ENCODE measurements around the gene HLA-C. TPM values are rescaled to one million over a fixed set of nuclear protein-coding genes. Genes with fewer than 3 reads are reported as not detected.
"Not testable (repeated sequence)": the region's sequence is repeated elsewhere in the genome, so short reads cannot be mapped to it uniquely, and the experiment has no call there.

Gene HLA-C
- 61.5 TPM for polyA plus RNA-seq (ENCODE audit: insufficient read length)
- long read RNA-seq, donor 1, transcript HLA-C-208 (6 exons, 1,880 nt), result minor isoform, 5 of 173 reads
- long read RNA-seq, donor 1, transcript HLA-C-207 (2 exons, 862 nt), result minor isoform, 7 of 173 reads
- long read RNA-seq, donor 1, transcript HLA-C-201 (8 exons, 1,536 nt), result major isoform, 48 of 173 reads
- long read RNA-seq, donor 1, transcript HLA-C-205 (2 exons, 754 nt), result minor isoform, 6 of 173 reads
- long read RNA-seq, donor 1, partial matches to known transcripts, result 99 of 173 reads
- long read RNA-seq, donor 1, other reads (novel, unspliced or antisense), result 6 of 173 reads
- long read RNA-seq, donor 2, transcript HLA-C-201 (8 exons, 1,536 nt), result major isoform, 41 of 62 reads
- long read RNA-seq, donor 2, transcript HLA-C-205 (2 exons, 754 nt), result minor isoform, 7 of 62 reads
- long read RNA-seq, donor 2, partial matches to known transcripts, result 11 of 62 reads
- long read RNA-seq, donor 2, other reads (novel, unspliced or antisense), result 0 of 62 reads
- long read RNA-seq, donor 3, transcript HLA-C-201 (8 exons, 1,536 nt), result major isoform, 21 of 40 reads
- long read RNA-seq, donor 3, partial matches to known transcripts, result 8 of 40 reads
- long read RNA-seq, donor 3, other reads (novel, unspliced or antisense), result 0 of 40 reads
- long read RNA-seq, donor 4, partial matches to known transcripts, result 0 of 4 reads
- long read RNA-seq, donor 4, other reads (novel, unspliced or antisense), result 0 of 4 reads
- long read RNA-seq, donor 5, transcript HLA-C-201 (8 exons, 1,536 nt), result major isoform, 64 of 97 reads
- long read RNA-seq, donor 5, transcript HLA-C-205 (2 exons, 754 nt), result minor isoform, 9 of 97 reads
- long read RNA-seq, donor 5, partial matches to known transcripts, result 14 of 97 reads
- long read RNA-seq, donor 5, other reads (novel, unspliced or antisense), result 8 of 97 reads
- long read RNA-seq, donor 6, transcript HLA-C-201 (8 exons, 1,536 nt), result major isoform, 46 of 73 reads
- long read RNA-seq, donor 6, transcript HLA-C-208 (6 exons, 1,880 nt), result minor isoform, 6 of 73 reads
- long read RNA-seq, donor 6, partial matches to known transcripts, result 16 of 73 reads
- long read RNA-seq, donor 6, other reads (novel, unspliced or antisense), result 0 of 73 reads
- long read RNA-seq, donor 7, transcript HLA-C-201 (8 exons, 1,536 nt), result major isoform, 97 of 179 reads
- long read RNA-seq, donor 7, transcript HLA-C-207 (2 exons, 862 nt), result minor isoform, 5 of 179 reads
- long read RNA-seq, donor 7, transcript HLA-C-208 (6 exons, 1,880 nt), result minor isoform, 7 of 179 reads
- long read RNA-seq, donor 7, transcript HLA-C-205 (2 exons, 754 nt), result minor isoform, 9 of 179 reads
- long read RNA-seq, donor 7, partial matches to known transcripts, result 40 of 179 reads
- long read RNA-seq, donor 7, other reads (novel, unspliced or antisense), result 20 of 179 reads
- long read RNA-seq, donor 8, transcript HLA-C-201 (8 exons, 1,536 nt), result major isoform, 13 of 26 reads
- long read RNA-seq, donor 8, partial matches to known transcripts, result 7 of 26 reads
- long read RNA-seq, donor 8, other reads (novel, unspliced or antisense), result 0 of 26 reads

GRCh38 chr6:31271641-31272357 lies at the start of gene HLA-C:
HLA-C (minus strand) TSS chr6:31272092; CDS start chr6:31272071, 21 bp downstream.
- peak; percentile 95 for DNase-seq

GRCh38 chr6:31321005-31321707 lies 49.3 kb upstream of the HLA-C start:
- DNase-seq, result no peak

GRCh38 chr6:31317036-31317435 lies 45.1 kb upstream of the HLA-C start:
- no peak for DNase-seq

- DNase-seq, result no peak
Measured at GRCh38 chr6:31309641-31310040, 37.7 kb upstream of the HLA-C start.

GRCh38 chr6:31308845-31309175 lies 36.9 kb upstream of the HLA-C start:
- DNase-seq, result no peak

GRCh38 chr6:31308050-31308844 lies 36.4 kb upstream of the HLA-C start:
- no peak for DNase-seq

- DNase-seq, result no peak
Measured at GRCh38 chr6:31307669-31308049, 35.8 kb upstream of the HLA-C start.

GRCh38 chr6:31305703-31306219 lies 33.9 kb upstream of the HLA-C start:
- DNase-seq, result no peak

GRCh38 chr6:31304683-31305082 lies 32.8 kb upstream of the HLA-C start:
- no peak for DNase-seq

GRCh38 chr6:31300797-31301196 lies 28.9 kb upstream of the HLA-C start:
- DNase-seq, result no peak

- no peak for DNase-seq
Measured at GRCh38 chr6:31299947-31300346, 28.1 kb upstream of the HLA-C start.

- DNase-seq, result no peak
Measured at GRCh38 chr6:31299511-31299910, 27.6 kb upstream of the HLA-C start.

GRCh38 chr6:31294056-31294455 lies 22.2 kb upstream of the HLA-C start:
- DNase-seq, result no peak

GRCh38 chr6:31293343-31293742 lies 21.5 kb upstream of the HLA-C start:
- peak; percentile 41 for DNase-seq

- DNase-seq, result no peak
Measured at GRCh38 chr6:31289788-31290187, 17.9 kb upstream of the HLA-C start.

- DNase-seq, result no peak
Measured at GRCh38 chr6:31287619-31288018, 15.7 kb upstream of the HLA-C start.

GRCh38 chr6:31285982-31286381 lies 14.1 kb upstream of the HLA-C start:
- no peak for DNase-seq

GRCh38 chr6:31285486-31285885 lies 13.6 kb upstream of the HLA-C start:
- no peak for DNase-seq

- not testable (repeated sequence) for DNase-seq
Measured at GRCh38 chr6:31279647-31280046, 7.8 kb upstream of the HLA-C start.

Measured in left kidney (tissue), 8 donors.